Effector memory CD8-positive, alpha-beta T cell (primary cell): ENCODE results near the gene SPRR2E.
"Not testable (repeated sequence)": the region's sequence is repeated elsewhere in the genome, so short reads cannot be mapped to it uniquely, and the experiment has no call there.

ENCODE experiments used
- ATAC-seq: fragments of 150-1000 bp; cut with Tn5 transposase; replicated peaks from 2 replicates; pipeline ENCODE4 v1.10.0; 2021; ENCODE audit warnings: mild to moderate bottlenecking, moderate library complexity
- DNase-seq, 3 experiments: peaks; one replicate each; pipeline ENCODE4 v3.0.0; 2021
- H3K27ac Mint-ChIP-seq, 2 donors: one replicate each; pipeline ENCODE4 v1.8.0; 2022; ENCODE audit warnings: mild to moderate bottlenecking in 2 of 2, mixed read lengths in 2 of 2, moderate library complexity in 2 of 2
- H3K27me3 Mint-ChIP-seq, 2 donors: one replicate each; pipeline ENCODE4 v1.8.0; 2022; ENCODE audit warnings: mixed read lengths in 2 of 2
- H3K36me3 Mint-ChIP-seq: one replicate; pipeline ENCODE4 v1.8.0; 2022; ENCODE audit warnings: mild to moderate bottlenecking, moderate library complexity, mixed read lengths; ENCODE audit not compliant: insufficient read depth
- H3K4me1 Mint-ChIP-seq, 2 donors: one replicate each; pipeline ENCODE4 v1.8.0; 2022; ENCODE audit warnings: low read depth in 2 of 2, mixed read lengths in 2 of 2
- H3K4me3 Mint-ChIP-seq, 2 donors: one replicate each; pipeline ENCODE4 v1.8.0; 2022; ENCODE audit warnings: mild to moderate bottlenecking in 2 of 2, mixed read lengths in 2 of 2, moderate library complexity in 2 of 2
- H3K9me3 Mint-ChIP-seq, 2 donors: one replicate each; pipeline ENCODE4 v1.8.0; 2022; ENCODE audit warnings: mixed read lengths in 2 of 2
- total RNA-seq, 9 experiments: gene quantifications; one replicate each; lab custom pipeline; 2026; lab: John Stamatoyannopoulos, UW

Gene SPRR2E
- total RNA-seq: 0 reads per million in 9 experiments

GRCh38 chr1:153094426-153094825, at the start of gene SPRR2E:
TSS of gene SPRR2E (minus strand) at chr1:153094526. CDS start at chr1:153093751, 775 bp downstream.
- ATAC-seq (no peak), DNase-seq (no peak)
- Mint-ChIP-seq H3K36me3 (no peaks in the 10 kb centered on the region), H3K4me1 (no peaks in the 10 kb centered on the region), H3K27ac (no peak within 1 kb of the TSS), H3K27me3 (peaks cover 38 to 39% of the 10 kb centered on the region in 2 donors), H3K4me3 (no peak within 1 kb of the TSS), H3K9me3 (no peaks in the 10 kb centered on the region)

GRCh38 chr1:153141377-153141776, 47.1 kb upstream of the SPRR2E start:
- no peaks in the 10 kb centered on the region for H3K4me1 Mint-ChIP-seq
- H3K4me3 Mint-ChIP-seq: no peak overlapping the region
- DNase-seq (no peak), ATAC-seq (no peak)
- no peaks in the 10 kb centered on the region for H3K9me3 Mint-ChIP-seq
- no peak overlapping the region for H3K27ac Mint-ChIP-seq
- H3K36me3 Mint-ChIP-seq: no peaks in the 10 kb centered on the region
- peaks cover 39 to 55% of the 10 kb centered on the region in 2 donors for H3K27me3 Mint-ChIP-seq

GRCh38 chr1:153140484-153140883, 46.2 kb upstream of the SPRR2E start:
- Mint-ChIP-seq H3K9me3 (no peaks in the 10 kb centered on the region), H3K27ac (no peak overlapping the region), H3K4me3 (no peak overlapping the region), H3K27me3 (peaks cover 40 to 55% of the 10 kb centered on the region in 2 donors), H3K4me1 (no peaks in the 10 kb centered on the region), H3K36me3 (no peaks in the 10 kb centered on the region)
- ATAC-seq (no peak), DNase-seq (no peak)

GRCh38 chr1:153133743-153134142, 39.4 kb upstream of the SPRR2E start:
- Mint-ChIP-seq H3K4me1 (no peaks in the 10 kb centered on the region), H3K4me3 (no peak overlapping the region), H3K27ac (no peak overlapping the region), H3K36me3 (no peaks in the 10 kb centered on the region), H3K9me3 (no peaks in the 10 kb centered on the region), H3K27me3 (peaks cover 70 to 75% of the 10 kb centered on the region in 2 donors)
- DNase-seq (no peak), ATAC-seq (no peak)

GRCh38 chr1:153133267-153133666, 38.9 kb upstream of the SPRR2E start:
- no peaks in the 10 kb centered on the region for H3K36me3 Mint-ChIP-seq
- H3K27ac Mint-ChIP-seq: no peak overlapping the region
- no peaks in the 10 kb centered on the region for H3K4me1 Mint-ChIP-seq
- H3K27me3 Mint-ChIP-seq: peaks cover 70 to 74% of the 10 kb centered on the region in 2 donors
- H3K9me3 Mint-ChIP-seq: no peaks in the 10 kb centered on the region
- no peak overlapping the region for H3K4me3 Mint-ChIP-seq
- ATAC-seq (no peak), DNase-seq (no peak)

GRCh38 chr1:153128688-153129087, 34.4 kb upstream of the SPRR2E start:
- DNase-seq: not testable (repeated sequence)

GRCh38 chr1:153127296-153127695, 33.0 kb upstream of the SPRR2E start:
- ATAC-seq: no peak
- no peaks in the 10 kb centered on the region for H3K4me1 Mint-ChIP-seq
- DNase-seq: no peak
- no peaks in the 10 kb centered on the region for H3K36me3 Mint-ChIP-seq
- H3K27ac Mint-ChIP-seq: no peak overlapping the region
- peaks cover 29% of the 10 kb centered on the region in 2 donors for H3K27me3 Mint-ChIP-seq
- no peak overlapping the region for H3K4me3 Mint-ChIP-seq
- H3K9me3 Mint-ChIP-seq: peaks cover 4 to 8% of the 10 kb centered on the region in 2 donors

More at GRCh38 chr1:153128688-153129087, 34.4 kb upstream of the SPRR2E start:
- H3K27ac Mint-ChIP-seq, ATAC-seq, H3K9me3 Mint-ChIP-seq, H3K36me3 Mint-ChIP-seq, H3K4me1 Mint-ChIP-seq, H3K4me3 Mint-ChIP-seq: not testable (repeated sequence)
- H3K27me3 Mint-ChIP-seq: peaks cover 39 to 40% of the 10 kb centered on the region in 2 donors

GRCh38 chr1:153125536-153125935, 31.2 kb upstream of the SPRR2E start:
- H3K27ac Mint-ChIP-seq: no peak overlapping the region
- H3K27me3 Mint-ChIP-seq: peaks cover 13 to 16% of the 10 kb centered on the region in 2 donors
- DNase-seq: no peak
- H3K9me3 Mint-ChIP-seq: peaks cover 4 to 8% of the 10 kb centered on the region in 2 donors
- no peak for ATAC-seq
- H3K36me3 Mint-ChIP-seq: no peaks in the 10 kb centered on the region
- no peak overlapping the region for H3K4me3 Mint-ChIP-seq
- no peaks in the 10 kb centered on the region for H3K4me1 Mint-ChIP-seq

GRCh38 chr1:153123793-153124192, 29.5 kb upstream of the SPRR2E start:
- H3K4me3 Mint-ChIP-seq, H3K9me3 Mint-ChIP-seq, ATAC-seq, H3K27ac Mint-ChIP-seq, H3K4me1 Mint-ChIP-seq, H3K36me3 Mint-ChIP-seq, DNase-seq: not testable (repeated sequence)
- H3K27me3 Mint-ChIP-seq: peaks cover 11 to 18% of the 10 kb centered on the region in 2 donors

- ATAC-seq (no peak), DNase-seq (no peak)
- Mint-ChIP-seq H3K9me3 (peaks cover 4 to 8% of the 10 kb centered on the region in 2 donors), H3K4me1 (no peaks in the 10 kb centered on the region), H3K27ac (no peak overlapping the region), H3K27me3 (peaks cover 18 to 26% of the 10 kb centered on the region in 2 donors), H3K36me3 (no peaks in the 10 kb centered on the region), H3K4me3 (no peak overlapping the region)
Measured at GRCh38 chr1:153122831-153123421, 28.6 kb upstream of the SPRR2E start.

GRCh38 chr1:153120945-153121344, 26.6 kb upstream of the SPRR2E start:
- Mint-ChIP-seq H3K27me3 (peaks cover 28 to 34% of the 10 kb centered on the region in 2 donors), H3K27ac (no peak overlapping the region), H3K9me3 (peaks cover 4 to 8% of the 10 kb centered on the region in 2 donors), H3K4me3 (no peak overlapping the region), H3K4me1 (no peaks in the 10 kb centered on the region), H3K36me3 (no peaks in the 10 kb centered on the region)
- ATAC-seq: no peak
- DNase-seq: no peak

GRCh38 chr1:153119491-153119971, 25.2 kb upstream of the SPRR2E start:
- H3K9me3 Mint-ChIP-seq: peaks cover 0 to 2% of the 10 kb centered on the region in 2 donors
- no peak overlapping the region for H3K27ac Mint-ChIP-seq
- H3K36me3 Mint-ChIP-seq: no peaks in the 10 kb centered on the region
- ATAC-seq (no peak), DNase-seq (no peak)
- H3K4me1 Mint-ChIP-seq: no peaks in the 10 kb centered on the region
- H3K4me3 Mint-ChIP-seq: no peak overlapping the region
- peaks cover 33 to 48% of the 10 kb centered on the region in 2 donors for H3K27me3 Mint-ChIP-seq

GRCh38 chr1:153115264-153115663, 20.9 kb upstream of the SPRR2E start:
- not testable (repeated sequence) for DNase-seq, H3K36me3 Mint-ChIP-seq, H3K27ac Mint-ChIP-seq, H3K9me3 Mint-ChIP-seq, H3K4me3 Mint-ChIP-seq, H3K4me1 Mint-ChIP-seq, ATAC-seq
- peaks cover 33 to 67% of the 10 kb centered on the region in 2 donors for H3K27me3 Mint-ChIP-seq

GRCh38 chr1:153113416-153113815, 19.1 kb upstream of the SPRR2E start, which contains the start of gene SPRR2F:
TSS of gene SPRR2F (minus strand) at chr1:153113516. CDS start at chr1:153112733, 783 bp downstream.
- DNase-seq (no peak), ATAC-seq (no peak)
- Mint-ChIP-seq H3K27ac (no peak within 1 kb of the TSS), H3K36me3 (no peaks in the 10 kb centered on the region), H3K4me3 (no peak within 1 kb of the TSS), H3K27me3 (peaks cover 25 to 56% of the 10 kb centered on the region in 2 donors), H3K4me1 (no peaks in the 10 kb centered on the region), H3K9me3 (no peaks in the 10 kb centered on the region)
